HG02973 (cell line): ENCODE measurements around the gene ABCA3.
A peak's percentile ranks its signal among the peaks of the same experiment; 100 is the strongest.
"Not testable (repeated sequence)": the region's sequence is repeated elsewhere in the genome, so short reads cannot be mapped to it uniquely, and the experiment has no call there.

ENCODE experiments used
- ATAC-seq: cut with Tn5 transposase; IDR thresholded peaks from one replicate; pipeline ENCODE4 v1.9.1; 2021; ENCODE audit warnings: moderate library complexity; ENCODE audit not compliant: unreplicated experiment

Gene ABCA3

GRCh38 chr16:2282262-2282661 lies 58.3 kb downstream of the ABCA3 start:
- no peak for ATAC-seq

DNA sequence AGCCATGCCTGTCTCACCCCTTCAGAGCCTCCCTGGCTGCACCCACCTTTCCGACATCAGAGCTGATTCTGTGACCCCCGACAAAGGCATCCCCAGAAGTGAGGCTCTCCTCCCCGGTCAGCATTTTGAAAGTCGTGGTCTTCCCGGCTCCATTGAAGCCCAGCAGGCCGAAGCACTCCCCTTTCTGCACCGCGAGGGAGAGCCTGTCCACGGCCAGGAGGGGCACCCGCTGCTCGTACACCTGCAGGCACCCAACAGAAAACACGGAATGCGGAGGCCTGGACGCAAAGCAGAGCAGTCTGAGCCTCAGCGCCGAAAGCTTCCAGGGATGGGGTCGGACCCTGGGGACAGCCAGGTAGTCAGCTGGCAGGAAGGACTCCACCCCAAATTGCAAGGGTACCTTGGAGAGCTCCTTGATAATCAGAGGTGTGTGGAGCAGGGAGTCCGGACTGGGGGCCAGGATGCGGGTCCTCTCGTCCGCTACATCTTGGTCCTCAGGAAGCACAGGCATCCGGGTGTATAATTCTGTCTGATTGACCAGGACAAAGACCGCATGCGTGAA lies 59.5 kb downstream of the ABCA3 start:
- no peak for ATAC-seq

DNA sequence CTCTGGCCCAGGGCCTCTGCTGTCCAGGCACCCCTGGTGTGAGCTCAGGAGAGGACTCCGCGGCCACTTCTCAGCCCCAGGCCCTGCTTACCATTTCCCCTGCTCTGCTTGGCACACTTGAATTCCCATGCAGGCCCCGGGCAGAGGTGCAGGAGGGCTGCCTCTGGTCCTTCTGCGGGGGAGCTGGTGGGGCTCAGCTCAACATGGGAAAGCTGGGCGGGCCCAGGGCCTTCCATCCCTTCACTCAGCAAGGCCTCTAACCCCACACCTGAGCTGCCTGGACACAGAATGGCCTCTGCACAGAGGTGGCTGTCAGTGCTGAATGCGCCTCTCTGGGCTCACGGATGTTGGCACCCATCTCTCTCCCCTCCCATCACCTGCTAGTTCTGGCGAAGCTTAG lies 60.1 kb downstream of the ABCA3 start:
- no peak for ATAC-seq

GRCh38 chr16:2278956-2279800 lies 61.4 kb downstream of the ABCA3 start:
- no peak for ATAC-seq

DNA sequence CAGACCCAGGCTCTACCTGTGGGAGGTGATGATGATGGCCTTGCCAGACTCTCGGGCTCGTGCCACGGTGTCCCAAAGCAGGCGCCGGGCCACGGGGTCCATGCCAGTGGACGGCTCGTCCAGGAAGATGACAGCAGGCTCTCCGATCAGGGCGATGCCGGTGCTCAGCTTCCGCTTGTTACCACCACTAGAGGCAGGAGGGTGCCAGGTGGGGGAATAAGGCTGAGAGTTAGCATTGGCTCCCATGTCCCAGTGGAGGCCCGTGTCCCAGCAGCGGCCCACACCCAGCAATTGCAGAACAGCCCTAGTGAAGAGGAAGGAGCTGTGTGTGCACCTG lies 62.3 kb downstream of the ABCA3 start:
- no peak for ATAC-seq

- ATAC-seq: no peak
These were observed 62.9 kb downstream of the ABCA3 start for GRCh38 chr16:2277466-2278271.

DNA sequence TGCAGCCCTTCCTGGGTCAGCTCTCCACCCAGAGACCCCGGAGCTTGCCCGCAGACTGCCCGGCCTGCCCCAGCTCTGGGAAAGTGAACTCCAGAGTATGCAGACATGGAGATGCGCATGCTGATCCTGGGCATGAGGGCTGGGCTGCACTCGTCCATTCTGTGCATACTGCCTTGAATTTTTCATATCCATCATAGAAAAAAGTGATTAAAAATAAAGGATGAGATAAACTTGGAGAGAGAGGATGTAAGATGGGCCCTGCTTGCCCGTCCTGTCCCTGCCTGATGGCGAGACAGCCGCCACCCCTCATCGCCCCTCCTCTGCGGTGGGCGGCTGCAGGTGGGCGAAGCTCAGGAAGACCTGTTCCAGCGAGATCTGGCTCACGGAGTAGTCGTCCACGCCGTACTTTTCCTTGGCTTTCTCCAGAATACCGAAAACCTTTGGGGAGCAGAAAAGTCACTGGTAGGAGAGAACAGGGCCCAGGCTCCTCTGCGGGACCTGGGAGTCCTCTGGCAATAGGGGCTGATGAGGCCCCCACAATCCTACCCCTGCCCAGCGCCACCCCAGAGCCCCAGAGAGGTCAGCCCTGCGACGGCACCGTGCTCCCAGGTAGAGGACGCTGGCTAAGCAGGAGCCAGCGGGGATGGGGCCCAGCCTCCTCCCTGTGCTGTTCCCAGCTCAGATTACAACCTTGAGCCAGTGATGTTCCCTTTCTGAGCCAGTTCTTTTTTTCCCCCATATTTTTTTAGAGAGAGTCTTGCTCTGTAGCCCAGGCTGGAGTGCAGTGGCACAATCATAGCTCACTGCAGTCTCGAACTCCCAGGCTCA lies 63.9 kb downstream of the ABCA3 start:
- no peak for ATAC-seq

GRCh38 chr16:2275476-2276367 lies 64.8 kb downstream of the ABCA3 start:
- no peak for ATAC-seq

DNA sequence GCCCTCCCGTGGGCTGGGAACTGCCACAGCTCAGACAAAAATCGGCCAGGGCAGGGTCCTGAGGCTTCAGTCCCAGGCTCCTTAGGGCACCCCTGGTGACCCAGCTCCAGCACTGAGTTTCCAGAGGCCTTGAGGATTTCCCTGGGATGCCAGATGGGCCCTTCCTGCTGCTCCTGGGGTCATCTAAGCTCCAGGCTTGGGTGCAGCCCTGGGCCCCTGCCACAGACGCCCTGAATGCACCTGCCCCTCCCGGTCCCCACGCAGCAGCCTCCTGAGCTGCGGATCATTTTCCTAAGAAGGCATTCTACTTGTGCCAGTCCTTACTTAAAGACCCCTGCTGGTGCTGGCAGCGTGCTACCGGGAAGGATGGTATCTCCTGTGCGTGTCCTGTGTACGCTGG lies 66.6 kb downstream of the ABCA3 start:
- no peak for ATAC-seq

DNA sequence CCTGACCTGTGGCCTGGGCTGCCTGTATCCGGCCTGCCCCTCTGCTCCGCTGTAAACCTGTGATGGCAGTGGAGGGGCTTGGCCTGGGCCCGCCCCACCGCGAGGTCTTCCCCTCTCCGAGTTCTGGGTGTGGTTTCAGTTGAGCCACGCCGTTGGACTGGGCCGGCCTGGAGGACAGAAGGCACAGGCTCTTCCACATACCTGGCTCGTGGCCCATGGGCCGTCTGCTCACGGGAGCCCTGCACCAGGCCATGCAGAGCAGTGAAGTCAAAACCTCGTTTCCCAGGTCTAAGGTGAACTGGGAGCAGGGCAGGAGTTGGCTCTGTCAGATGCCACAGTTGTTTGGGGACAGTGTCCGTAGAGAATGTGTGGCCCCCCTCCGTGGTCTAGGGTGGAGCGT lies 67.0 kb downstream of the ABCA3 start:
- ATAC-seq: no peak

GRCh38 chr16:2271848-2272461 lies 68.6 kb downstream of the ABCA3 start:
- ATAC-seq: no peak

DNA sequence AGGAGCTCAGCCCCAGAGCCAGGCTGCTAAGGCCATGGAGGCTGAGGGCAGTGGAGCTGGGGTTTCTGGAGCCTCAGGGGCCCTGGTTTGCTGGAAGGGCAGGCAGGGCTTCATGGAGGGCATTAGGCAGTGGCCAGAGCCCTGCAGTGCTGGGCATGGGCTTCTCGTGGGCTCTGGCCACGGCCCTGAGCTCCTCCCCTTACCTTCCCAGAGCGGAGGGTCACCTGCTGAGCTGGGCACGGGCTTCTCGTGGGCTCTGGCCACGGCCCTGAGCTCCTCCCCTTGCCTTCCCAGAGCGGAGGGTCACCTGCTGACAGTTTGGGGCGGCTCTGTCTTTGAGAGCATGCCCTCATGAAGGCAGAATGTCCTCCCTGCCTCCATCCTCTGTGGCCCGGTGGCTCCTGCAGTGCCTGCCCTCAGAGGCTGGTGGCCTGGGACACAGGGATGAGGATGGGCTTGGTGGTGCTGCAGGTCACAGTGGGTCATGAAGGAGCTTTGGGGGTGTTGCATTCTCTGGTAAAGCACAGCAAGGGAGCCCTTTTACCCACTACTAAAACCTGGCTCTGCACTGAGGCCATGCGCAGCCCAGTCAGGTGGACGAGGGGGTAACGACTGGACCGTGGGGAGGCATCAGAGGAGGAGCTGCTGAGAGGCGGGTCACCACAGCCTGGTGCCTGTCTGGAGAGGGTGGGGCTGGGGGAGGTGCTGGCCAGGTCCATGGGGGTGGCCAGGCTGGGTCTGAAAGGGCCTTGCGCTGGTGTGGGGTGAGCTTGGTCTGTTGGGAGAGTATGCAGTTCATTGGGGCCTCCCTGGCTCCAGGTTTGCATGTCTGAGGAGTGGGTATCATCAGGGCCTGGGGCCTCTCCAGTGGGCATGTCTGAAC lies 69.7 kb downstream of the ABCA3 start:
- ATAC-seq: no peak

DNA sequence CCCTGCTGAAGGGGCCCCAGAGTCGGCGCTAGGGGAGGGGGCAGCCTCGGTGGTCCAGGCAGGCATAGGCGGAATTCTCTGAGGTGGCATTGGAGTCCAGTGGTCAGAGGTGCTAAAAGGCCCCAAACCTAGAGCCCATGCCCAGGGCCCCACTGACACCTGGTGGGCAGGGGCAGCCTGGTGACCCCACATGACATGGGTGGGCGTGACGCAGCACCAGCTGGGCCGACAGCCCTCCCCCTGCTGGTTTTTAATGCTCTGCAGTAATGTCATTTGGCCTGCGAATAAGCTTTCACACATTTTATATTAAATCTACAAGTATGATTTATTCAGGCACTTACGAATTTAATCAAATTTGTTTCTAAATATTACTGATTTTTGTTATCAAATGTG lies 70.5 kb downstream of the ABCA3 start:
- no peak for ATAC-seq

- ATAC-seq: peak; percentile 65
These were observed 72.4 kb downstream of the ABCA3 start, which contains the start of gene RNPS1 for GRCh38 chr16:2267913-2268666. Gene RNPS1, minus strand, starts transcription at chr16:2268126. Its CDS starts 3,483 bp downstream, at chr16:2264643.

DNA sequence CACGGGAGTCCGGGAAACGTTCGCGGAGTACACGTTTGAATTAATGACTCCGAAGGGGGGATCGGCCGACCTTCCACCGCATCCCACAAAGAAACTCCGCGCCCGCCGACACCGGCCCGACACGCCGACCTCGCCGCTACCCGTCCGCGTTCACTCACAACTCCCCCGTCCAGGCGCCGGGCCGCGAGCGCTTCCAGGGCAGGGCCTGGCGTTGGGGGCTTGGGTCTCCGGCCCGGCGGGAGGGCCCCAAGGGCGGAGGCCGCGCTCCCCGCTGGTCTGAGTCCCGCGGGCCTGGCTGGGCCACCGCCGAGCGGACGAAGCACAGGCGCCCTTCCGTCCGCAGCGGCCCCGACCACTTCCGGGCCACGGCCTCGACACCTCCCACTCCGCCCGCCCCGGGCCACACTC lies 73.0 kb downstream of the ABCA3 start:
- peak; percentile 49 for ATAC-seq

GRCh38 chr16:2266887-2267286 lies 73.6 kb downstream of the ABCA3 start:
- ATAC-seq: not testable (repeated sequence)

GRCh38 chr16:2263026-2263425 lies 77.5 kb downstream of the ABCA3 start:
- ATAC-seq: not testable (repeated sequence)

DNA sequence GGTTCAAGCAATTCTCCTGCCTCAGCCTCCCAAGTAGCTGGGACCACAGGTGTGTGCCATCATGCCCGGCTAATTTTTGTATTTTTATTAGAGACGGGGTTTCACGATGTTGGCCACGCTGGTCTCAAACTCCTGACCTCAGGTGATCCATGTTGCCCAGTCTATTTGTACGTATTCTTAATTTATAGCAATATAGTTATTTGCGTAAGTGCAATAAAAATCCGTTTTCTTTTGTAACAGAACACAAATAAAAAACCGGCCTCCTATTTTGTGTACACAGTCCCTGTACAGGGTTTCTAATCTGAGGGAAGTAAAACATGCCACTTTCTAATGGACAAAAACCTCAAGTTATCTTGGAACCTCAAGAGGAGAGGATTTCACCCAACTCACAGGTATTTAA lies 80.3 kb downstream of the ABCA3 start:
- no peak for ATAC-seq
